ENCODE measurements around the gene MED12L. TPM values are rescaled to one million over a fixed set of nuclear protein-coding genes. Genes with fewer than 3 reads are reported as not detected.
"Not testable (repeated sequence)": the region's sequence is repeated elsewhere in the genome, so short reads cannot be mapped to it uniquely, and the experiment has no call there.

MED12L gene
- 5.5 TPM for total RNA-seq
- long read RNA-seq, partial matches to known transcripts = 2 of 7 reads
- long read RNA-seq, other reads (novel, unspliced or antisense) = 5 of 7 reads

GRCh38 chr3:151085227-151085888 is at the start of gene MED12L:
TSS of gene MED12L (plus strand) at chr3:151085664. CDS start at chr3:151086927, 1,263 bp downstream.
- intact Hi-C loops (cut with DNase I) = loop anchor here (5.0 kb wide), 1 partner anchor 62 kb away; no protein-coding TSS in a partner anchor
- DNase-seq (ENCODE audit: low spot score) = peak; percentile 89

- no peak for DNase-seq (ENCODE audit: low spot score)
- intact Hi-C loops (cut with DNase I) = no loop called here
Observed at GRCh38 chr3:151037746-151038477, 47.6 kb upstream of the MED12L start.

- no peak for DNase-seq (ENCODE audit: low spot score)
- intact Hi-C loops (cut with DNase I) = no loop called here
Observed at GRCh38 chr3:151044706-151045105, 40.8 kb upstream of the MED12L start.

GRCh38 chr3:151047636-151048035 is 37.8 kb upstream of the MED12L start:
- DNase-seq (ENCODE audit: low spot score) = no peak
- intact Hi-C loops (cut with DNase I) = no loop called here

- intact Hi-C loops (cut with DNase I) = no loop called here
- DNase-seq (ENCODE audit: low spot score) = no peak
Observed at GRCh38 chr3:151051533-151051932, 33.9 kb upstream of the MED12L start.

GRCh38 chr3:151052346-151052745 is 33.1 kb upstream of the MED12L start:
- intact Hi-C loops (cut with DNase I) = no loop called here
- DNase-seq (ENCODE audit: low spot score) = no peak

- intact Hi-C loops (cut with DNase I) = no loop called here
- DNase-seq (ENCODE audit: low spot score) = no peak
Observed at GRCh38 chr3:151052756-151053155, 32.7 kb upstream of the MED12L start.

GRCh38 chr3:151058740-151059139 is 26.7 kb upstream of the MED12L start:
- DNase-seq (ENCODE audit: low spot score) = no peak

GRCh38 chr3:151062611-151063010 is 22.9 kb upstream of the MED12L start:
- no peak for DNase-seq (ENCODE audit: low spot score)
- intact Hi-C loops (cut with DNase I) = no loop called here

More at GRCh38 chr3:151058740-151059139, 26.7 kb upstream of the MED12L start:
- intact Hi-C loops (cut with DNase I) = no loop called here

- DNase-seq (ENCODE audit: low spot score) = no peak
- intact Hi-C loops (cut with DNase I) = no loop called here
Observed at GRCh38 chr3:151067158-151067557, 18.3 kb upstream of the MED12L start.

GRCh38 chr3:151072842-151073241 is 12.6 kb upstream of the MED12L start:
- intact Hi-C loops (cut with DNase I); DNase-seq (ENCODE audit: low spot score): not testable (repeated sequence)

GRCh38 chr3:151074256-151074655 is 11.2 kb upstream of the MED12L start:
- intact Hi-C loops (cut with DNase I) = no loop called here
- DNase-seq (ENCODE audit: low spot score) = no peak

- intact Hi-C loops (cut with DNase I) = no loop called here
- DNase-seq (ENCODE audit: low spot score) = no peak
Observed at GRCh38 chr3:151075869-151076562, 9.4 kb upstream of the MED12L start.

GRCh38 chr3:151076626-151077025 is 8.8 kb upstream of the MED12L start:
- DNase-seq (ENCODE audit: low spot score) = no peak
- intact Hi-C loops (cut with DNase I) = no loop called here

GRCh38 chr3:151081082-151081481 is 4.4 kb upstream of the MED12L start:
- intact Hi-C loops (cut with DNase I) = loop anchor here (5.0 kb wide), 1 partner anchor 359 kb away; no protein-coding TSS in a partner anchor

GRCh38 chr3:151082880-151083838 is 2.3 kb upstream of the MED12L start:
- intact Hi-C loops (cut with DNase I) = loop anchor here (5.0 kb wide), 1 partner anchor 361 kb away; no protein-coding TSS in a partner anchor
- no peak for DNase-seq (ENCODE audit: low spot score)

More at GRCh38 chr3:151081082-151081481, 4.4 kb upstream of the MED12L start:
- not testable (repeated sequence) for DNase-seq (ENCODE audit: low spot score)

- intact Hi-C loops (cut with DNase I) = loop anchor here (5.0 kb wide), 2 partner anchors 62 to 363 kb away; no protein-coding TSS in a partner anchor
- DNase-seq (ENCODE audit: low spot score) = no peak
Observed at GRCh38 chr3:151084893-151085226, 604 bp upstream of the MED12L start.

- DNase-seq (ENCODE audit: low spot score) = peak; percentile 78
- intact Hi-C loops (cut with DNase I) = loop anchor here (5.0 kb wide), 1 partner anchor 61 kb away; no protein-coding TSS in a partner anchor
Observed at GRCh38 chr3:151085889-151086483, 522 bp downstream of the MED12L start.

All from cardiac septum (tissue), 1 donor.